ENCODE data around the gene DDX42. TPM values are rescaled to one million over a fixed set of nuclear protein-coding genes. Genes with fewer than 3 reads are reported as not detected.
A peak's percentile ranks its signal among the peaks of the same experiment; 100 is the strongest.

DDX42 gene
- total RNA-seq, 1 donor from 2014 or later, result 79.2 TPM

GRCh38 chr17:63822537-63822936, 48.6 kb downstream of the DDX42 start:
- no peak for DNase-seq (ENCODE audit: low spot score)

- DNase-seq (ENCODE audit: low spot score), result no peak
Observed at GRCh38 chr17:63823659-63824331, 49.8 kb downstream of the DDX42 start.

- DNase-seq (ENCODE audit: low spot score), result no peak
Observed at GRCh38 chr17:63824362-63824761, 50.4 kb downstream of the DDX42 start.

- no peak for DNase-seq (ENCODE audit: low spot score)
Observed at GRCh38 chr17:63826468-63827001, 52.6 kb downstream of the DDX42 start.

GRCh38 chr17:63827002-63827800, 53.2 kb downstream of the DDX42 start, which contains the start of the genes FTSJ3 and PSMC5:
FTSJ3 (minus strand) TSS chr17:63827663; CDS start chr17:63826902, 761 bp downstream.
PSMC5 (plus strand) TSS chr17:63827431; CDS start chr17:63827491, 60 bp downstream.
- peak; percentile 99 for DNase-seq (ENCODE audit: low spot score)

DNA sequence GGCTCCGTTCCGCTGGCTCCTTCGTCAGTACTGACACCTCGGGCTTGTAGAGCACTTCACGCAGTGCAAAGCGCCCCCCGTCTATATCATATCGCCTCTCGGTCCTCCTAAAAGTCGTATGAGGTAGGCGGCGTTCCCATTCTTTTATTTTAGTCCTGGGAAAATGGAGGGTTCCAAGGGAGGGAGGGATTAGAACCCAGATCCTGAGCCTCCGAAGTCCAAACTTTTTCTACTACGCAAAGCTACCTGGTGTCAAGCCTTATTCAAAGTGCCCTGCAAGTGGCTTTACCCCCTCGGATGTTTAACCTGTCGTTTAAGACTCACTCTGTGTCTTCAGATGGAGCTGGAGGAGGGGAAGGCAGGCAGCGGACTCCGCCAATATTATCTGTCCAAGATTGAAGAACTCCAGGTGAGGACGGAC, 53.8 kb downstream of the DDX42 start:
- no peak for DNase-seq (ENCODE audit: low spot score)

DNA sequence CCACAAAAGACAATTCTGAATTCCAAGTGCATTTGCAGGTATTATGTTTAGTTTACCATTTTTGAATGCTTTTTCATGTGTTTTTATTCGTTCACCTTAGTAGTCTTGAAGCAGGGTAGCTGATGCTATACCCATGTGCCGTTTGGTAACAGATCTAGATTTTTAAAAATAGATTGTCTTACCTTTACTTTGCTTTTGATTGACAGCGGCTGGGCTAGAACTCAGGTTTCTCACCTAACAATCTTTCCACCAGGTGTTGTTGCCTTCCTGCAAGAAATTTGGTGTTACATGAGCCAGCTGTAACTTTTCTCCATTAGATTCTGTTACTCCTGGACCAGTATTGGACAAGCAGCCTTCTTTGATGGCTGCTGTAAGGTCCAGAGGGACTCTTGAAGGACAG, 55.0 kb downstream of the DDX42 start:
- no peak for DNase-seq (ENCODE audit: low spot score)

DNA sequence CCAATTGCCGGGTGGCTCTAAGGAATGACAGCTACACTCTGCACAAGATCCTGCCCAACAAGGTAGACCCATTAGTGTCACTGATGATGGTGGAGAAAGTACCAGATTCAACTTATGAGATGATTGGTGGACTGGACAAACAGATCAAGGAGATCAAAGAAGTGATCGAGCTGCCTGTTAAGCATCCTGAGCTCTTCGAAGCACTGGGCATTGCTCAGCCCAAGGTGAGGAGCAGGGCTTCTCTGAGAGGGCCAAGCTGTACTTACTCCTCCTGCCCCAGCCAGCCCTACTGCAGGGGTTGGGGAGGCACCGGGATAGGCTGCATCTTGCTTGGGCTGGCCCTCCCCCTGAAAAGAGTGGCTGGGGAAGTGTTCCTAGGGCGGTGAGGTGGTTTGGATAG, 56.3 kb downstream of the DDX42 start:
- DNase-seq (ENCODE audit: low spot score), result no peak

DNA sequence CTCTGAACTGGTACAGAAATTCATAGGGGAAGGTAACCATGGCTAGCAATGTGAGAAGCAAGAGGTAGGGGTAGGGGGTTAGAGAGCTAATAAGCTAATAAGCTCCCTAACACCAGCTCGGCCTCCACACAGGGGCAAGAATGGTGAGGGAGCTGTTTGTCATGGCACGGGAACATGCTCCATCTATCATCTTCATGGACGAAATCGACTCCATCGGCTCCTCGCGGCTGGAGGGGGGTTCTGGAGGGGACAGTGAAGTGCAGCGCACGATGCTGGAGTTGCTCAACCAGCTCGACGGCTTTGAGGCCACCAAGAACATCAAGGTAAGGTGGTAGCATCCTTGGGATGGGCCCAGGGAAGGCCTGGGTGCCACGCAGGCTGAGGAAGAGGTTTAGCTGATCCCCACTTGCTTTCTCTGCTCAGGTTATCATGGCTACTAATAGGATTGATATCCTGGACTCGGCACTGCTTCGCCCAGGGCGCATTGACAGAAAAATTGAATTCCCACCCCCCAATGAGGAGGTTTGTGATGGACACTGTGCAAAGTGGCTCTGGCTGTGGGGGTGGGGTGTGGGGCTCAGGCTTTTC, 57.0 kb downstream of the DDX42 start:
- DNase-seq (ENCODE audit: low spot score), result no peak

- DNase-seq (ENCODE audit: low spot score), result no peak
Observed at GRCh38 chr17:63831505-63831904, 57.5 kb downstream of the DDX42 start.

GRCh38 chr17:63832014-63832413, 58.0 kb downstream of the DDX42 start:
- no peak for DNase-seq (ENCODE audit: low spot score)

DNA sequence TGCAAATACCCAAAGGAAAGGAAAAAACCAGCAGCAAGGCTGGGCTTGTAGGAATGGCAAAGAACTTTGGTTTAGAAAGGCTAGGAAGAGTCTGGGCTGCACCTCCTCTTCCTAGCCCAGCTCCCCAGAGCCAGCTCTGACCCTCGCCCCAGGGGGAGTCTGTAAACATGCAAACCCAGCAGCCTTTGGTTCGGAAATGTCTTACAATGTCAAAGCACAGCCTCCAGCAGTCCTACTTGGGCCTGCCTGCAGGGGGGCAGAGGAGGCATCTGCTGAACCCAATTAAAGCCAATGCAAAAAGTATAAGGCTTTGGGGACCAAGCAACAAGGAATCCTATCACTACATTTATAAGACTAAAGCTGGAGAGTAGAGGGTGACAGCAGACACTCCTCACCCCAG, 58.5 kb downstream of the DDX42 start:
- DNase-seq (ENCODE audit: low spot score), result no peak

GRCh38 chr17:63833026-63833740, 59.2 kb downstream of the DDX42 start:
- DNase-seq (ENCODE audit: low spot score), result no peak

- DNase-seq (ENCODE audit: low spot score), result no peak
Observed at GRCh38 chr17:63833741-63834373, 59.9 kb downstream of the DDX42 start.

GRCh38 chr17:63834431-63835166, 60.6 kb downstream of the DDX42 start:
- DNase-seq (ENCODE audit: low spot score), result peak; percentile 55

DNA sequence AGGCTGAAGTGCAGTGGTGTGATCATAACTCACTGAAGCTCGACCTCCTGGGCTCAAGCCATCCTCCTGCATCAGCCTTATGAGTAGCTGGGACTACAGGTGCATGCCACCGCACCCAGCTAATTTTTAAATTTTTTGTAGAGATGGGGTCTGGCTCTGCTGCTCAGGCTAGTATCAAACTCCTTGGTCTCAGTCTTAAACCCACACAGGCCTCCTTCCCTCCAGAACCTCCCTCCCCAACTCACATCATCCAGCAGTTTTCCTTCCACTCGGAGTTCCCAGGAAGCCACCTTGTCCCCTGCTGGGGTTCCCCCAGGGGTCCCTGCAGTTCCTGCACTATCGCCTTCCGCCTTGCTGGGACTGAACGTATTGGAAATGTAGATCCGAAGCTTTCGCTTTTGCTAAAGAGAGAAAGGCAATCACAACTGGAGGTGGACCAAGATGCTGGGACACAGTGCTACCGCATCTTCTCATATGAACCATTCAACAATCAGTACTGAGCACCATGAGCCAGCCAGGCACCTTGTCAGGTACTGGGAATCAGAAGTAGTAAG, 61.3 kb downstream of the DDX42 start:
- no peak for DNase-seq (ENCODE audit: low spot score)

- DNase-seq (ENCODE audit: low spot score), result no peak
Observed at GRCh38 chr17:63836811-63837210, 62.8 kb downstream of the DDX42 start.

DNA sequence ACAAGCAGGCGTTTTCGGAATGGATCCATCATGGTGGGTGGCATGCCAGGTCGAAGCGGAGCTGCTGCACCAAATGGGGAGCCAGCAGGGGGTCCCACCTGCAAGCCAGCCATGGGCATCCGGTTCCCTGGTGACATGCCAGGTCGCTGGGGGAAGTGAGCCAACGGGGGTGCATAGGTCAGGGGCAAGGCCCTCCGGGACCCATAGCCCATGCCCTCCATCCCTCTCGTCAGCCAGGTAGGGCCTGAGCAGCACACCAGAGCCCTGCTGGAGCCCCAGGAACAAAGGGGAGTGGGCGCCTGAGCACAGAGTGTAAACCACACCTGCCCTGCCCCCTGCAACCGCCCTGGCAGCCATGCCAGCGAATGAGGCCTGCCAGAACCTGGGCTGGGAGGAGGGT, 63.5 kb downstream of the DDX42 start:
- DNase-seq (ENCODE audit: low spot score), result no peak

- DNase-seq (ENCODE audit: low spot score), result no peak
Observed at GRCh38 chr17:63837962-63838600, 64.1 kb downstream of the DDX42 start.

Data from umbilical cord (tissue), 2 donors.